RWPE2 (cell line): Measurements from ENCODE around the gene OMP.

Experiments
- ATAC-seq: fragments of 200-7000 bp; cut with Tn5 transposase; 3 replicates; pipeline ENCODE4 v1.9.1; 2021; ENCODE audit warnings: low read depth
- DNase-seq: peaks from one replicate; pipeline ENCODE4 v3.0.0-alpha.2; 2020; ENCODE audit warnings: low spot score
- H3K27ac ChIP-seq: fragments of 450-650 bp; 2 replicates; pipeline ENCODE4 v1.5.1; 2017; ENCODE audit warnings: mild to moderate bottlenecking; ENCODE audit not compliant: poor library complexity, severe bottlenecking
- H3K27me3 ChIP-seq: fragments of 250-450 bp; sonication (Bioruptor Pico); 2 replicates; pipeline ENCODE4 v1.5.1; 2021; ENCODE audit warnings: mild to moderate bottlenecking, moderate library complexity; ENCODE audit not compliant: insufficient read depth, poor library complexity, severe bottlenecking
- H3K36me3 ChIP-seq: fragments of 250-450 bp; sonication (Bioruptor Pico); 2 replicates; pipeline ENCODE4 v1.5.1; 2020; ENCODE audit warnings: low read depth, mild to moderate bottlenecking, moderate library complexity
- H3K4me1 ChIP-seq: fragments of 250-450 bp; sonication (Bioruptor Pico); 2 replicates; pipeline ENCODE4 v1.5.1; 2021; ENCODE audit warnings: mild to moderate bottlenecking, moderate library complexity; ENCODE audit not compliant: insufficient read depth, poor library complexity, severe bottlenecking
- H3K4me3 ChIP-seq: fragments of 250-450 bp; sonication (Bioruptor Pico); 2 replicates; pipeline ENCODE4 v1.5.1; 2021; ENCODE audit warnings: mild to moderate bottlenecking, moderate library complexity; ENCODE audit not compliant: severe bottlenecking
- H3K9me3 ChIP-seq: fragments of 250-450 bp; sonication (Bioruptor Pico); 2 replicates; pipeline ENCODE4 v1.5.1; 2021; ENCODE audit warnings: mild to moderate bottlenecking, moderate library complexity; ENCODE audit not compliant: severe bottlenecking
- CTCF ChIP-seq: fragments of 450-650 bp; IDR thresholded peaks from one replicate; pipeline ENCODE4 v1.5.1; 2017; ENCODE audit warnings: mild to moderate bottlenecking, moderate library complexity; ENCODE audit not compliant: poor library complexity, severe bottlenecking

The OMP gene

GRCh38 chr11:77112641-77113381 is 10.2 kb downstream of the OMP start:
- no peak overlapping the region for H3K27ac ChIP-seq
- H3K9me3 ChIP-seq: no peaks in the 10 kb centered on the region
- ATAC-seq (no peak), DNase-seq (no peak)
- H3K36me3 ChIP-seq: no peaks in the 10 kb centered on the region
- TF ChIP-seq CTCF: no peak
- no peak overlapping the region for H3K4me3 ChIP-seq
- peaks cover 3% of the 10 kb centered on the region for H3K4me1 ChIP-seq
- H3K27me3 ChIP-seq: no peaks in the 10 kb centered on the region

- TF ChIP-seq CTCF: peak; percentile 57
- Histone ChIP-seq H3K4me3 (no peak overlapping the region), H3K36me3 (no peaks in the 10 kb centered on the region), H3K27me3 (no peaks in the 10 kb centered on the region), H3K9me3 (no peaks in the 10 kb centered on the region), H3K4me1 (no peaks in the 10 kb centered on the region), H3K27ac (no peak overlapping the region)
- ATAC-seq (no peak; the same call in 2 of the 3 replicates), DNase-seq (no peak)
These were observed 10.9 kb downstream of the OMP start for GRCh38 chr11:77113382-77114088.

- Histone ChIP-seq H3K4me3 (no peak overlapping the region), H3K9me3 (no peaks in the 10 kb centered on the region), H3K4me1 (no peaks in the 10 kb centered on the region), H3K27ac (no peak overlapping the region), H3K36me3 (no peaks in the 10 kb centered on the region), H3K27me3 (no peaks in the 10 kb centered on the region)
- no peak for TF ChIP-seq CTCF
- no peak for ATAC-seq
- no peak for DNase-seq
These were observed 11.4 kb downstream of the OMP start for GRCh38 chr11:77114089-77114463.

- Histone ChIP-seq H3K27me3 (no peaks in the 10 kb centered on the region), H3K9me3 (no peaks in the 10 kb centered on the region), H3K4me3 (no peak overlapping the region), H3K36me3 (no peaks in the 10 kb centered on the region), H3K27ac (no peak overlapping the region), H3K4me1 (no peaks in the 10 kb centered on the region)
- TF ChIP-seq CTCF: no peak
- no peak for DNase-seq
- ATAC-seq: peak; percentile 24; the same call in 1 of the 3 replicates
These were observed 12.6 kb downstream of the OMP start for GRCh38 chr11:77115181-77115611.

- H3K4me1 ChIP-seq: no peaks in the 10 kb centered on the region
- no peak for ATAC-seq
- TF ChIP-seq CTCF: no peak
- H3K27ac ChIP-seq: no peak overlapping the region
- no peaks in the 10 kb centered on the region for H3K27me3 ChIP-seq
- DNase-seq: no peak
- H3K4me3 ChIP-seq: no peak overlapping the region
- no peaks in the 10 kb centered on the region for H3K36me3 ChIP-seq
- no peaks in the 10 kb centered on the region for H3K9me3 ChIP-seq
These were observed 13.3 kb downstream of the OMP start for GRCh38 chr11:77115956-77116355.
